Vagina (tissue), 2 donors: ENCODE measurements around the gene ATG16L1.

Experiments
- POLR2A ChIP-seq, 2 donors: fragments of 450-650 bp; IDR thresholded peaks; one replicate each; pipeline ENCODE4 v1.6.1; 2017; ENCODE audit warnings: antibody characterized with exemption in 2 of 2, mild to moderate bottlenecking in 2 of 2, moderate library complexity in 2 of 2
- POLR2AphosphoS5 ChIP-seq, 2 donors: sonication (generic); formaldehyde crosslinking; IDR thresholded peaks; one replicate each; pipeline ENCODE4 v1.9.0; 2017; ENCODE audit warnings: antibody characterized with exemption in 2 of 2, mild to moderate bottlenecking in 2 of 2, low read depth in 1 of 2; ENCODE audit not compliant: insufficient read depth in 1 of 2
- TF ChIP-seq, protein P1 (sequence below), 3 experiments: fragments of 450-650 bp in 2 of 3; fragments of 200-600 bp in 1 of 3; sonication (generic) in 1 of 3; IDR thresholded peaks; one replicate each; pipeline ENCODE4 v1.5.1; 2017 to 2019; ENCODE audit warnings: antibody characterized with exemption in 3 of 3, mild to moderate bottlenecking in 2 of 3, moderate library complexity in 2 of 3

GRCh38 chr2:233228376-233228775, 23.1 kb upstream of the ATG16L1 start:
- TF ChIP-seq, protein P1, sequence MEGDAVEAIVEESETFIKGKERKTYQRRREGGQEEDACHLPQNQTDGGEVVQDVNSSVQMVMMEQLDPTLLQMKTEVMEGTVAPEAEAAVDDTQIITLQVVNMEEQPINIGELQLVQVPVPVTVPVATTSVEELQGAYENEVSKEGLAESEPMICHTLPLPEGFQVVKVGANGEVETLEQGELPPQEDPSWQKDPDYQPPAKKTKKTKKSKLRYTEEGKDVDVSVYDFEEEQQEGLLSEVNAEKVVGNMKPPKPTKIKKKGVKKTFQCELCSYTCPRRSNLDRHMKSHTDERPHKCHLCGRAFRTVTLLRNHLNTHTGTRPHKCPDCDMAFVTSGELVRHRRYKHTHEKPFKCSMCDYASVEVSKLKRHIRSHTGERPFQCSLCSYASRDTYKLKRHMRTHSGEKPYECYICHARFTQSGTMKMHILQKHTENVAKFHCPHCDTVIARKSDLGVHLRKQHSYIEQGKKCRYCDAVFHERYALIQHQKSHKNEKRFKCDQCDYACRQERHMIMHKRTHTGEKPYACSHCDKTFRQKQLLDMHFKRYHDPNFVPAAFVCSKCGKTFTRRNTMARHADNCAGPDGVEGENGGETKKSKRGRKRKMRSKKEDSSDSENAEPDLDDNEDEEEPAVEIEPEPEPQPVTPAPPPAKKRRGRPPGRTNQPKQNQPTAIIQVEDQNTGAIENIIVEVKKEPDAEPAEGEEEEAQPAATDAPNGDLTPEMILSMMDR (IDR thresholded peaks at IDR 0.05), result no peak
- no peak for TF ChIP-seq POLR2A (IDR thresholded peaks at IDR 0.05)
- TF ChIP-seq POLR2AphosphoS5 (IDR thresholded peaks at IDR 0.05; ENCODE audit: insufficient read depth in 1 of 2, low read depth in 1 of 2), result no peak
